Measurements from ENCODE around the gene AMBP.

The AMBP gene

GRCh38 chr9:114112778-114113584, 34.9 kb upstream of the AMBP start:
- DNase-seq, result no peak

GRCh38 chr9:114112325-114112724, 34.2 kb upstream of the AMBP start:
- no peak for DNase-seq

- DNase-seq, result no peak
Measured at GRCh38 chr9:114110180-114110579, 32.1 kb upstream of the AMBP start.

- DNase-seq, result no peak
Measured at GRCh38 chr9:114109124-114109523, 31.0 kb upstream of the AMBP start.

GRCh38 chr9:114108016-114108833, 30.1 kb upstream of the AMBP start:
- no peak for DNase-seq

- DNase-seq, result no peak
Measured at GRCh38 chr9:114107286-114108001, 29.3 kb upstream of the AMBP start.

- no peak for DNase-seq
Measured at GRCh38 chr9:114105236-114105635, 27.1 kb upstream of the AMBP start.

GRCh38 chr9:114102484-114102883, 24.4 kb upstream of the AMBP start:
- DNase-seq, result no peak

GRCh38 chr9:114100536-114100935, 22.4 kb upstream of the AMBP start:
- no peak for DNase-seq

- DNase-seq, result no peak
Measured at GRCh38 chr9:114099669-114100270, 21.7 kb upstream of the AMBP start.

- no peak for DNase-seq
Measured at GRCh38 chr9:114098936-114099668, 21.0 kb upstream of the AMBP start, which contains the start of gene KIF12. Gene KIF12, minus strand, starts transcription at chr9:114099292. Its CDS starts 16 bp downstream, at chr9:114099276.

GRCh38 chr9:114098021-114098935, 20.2 kb upstream of the AMBP start:
- no peak for DNase-seq

GRCh38 chr9:114097613-114098020, 19.5 kb upstream of the AMBP start:
- DNase-seq, result no peak

GRCh38 chr9:114096866-114097612, 18.9 kb upstream of the AMBP start:
- DNase-seq, result no peak

- no peak for DNase-seq
Measured at GRCh38 chr9:114096041-114096511, 18.0 kb upstream of the AMBP start.

GRCh38 chr9:114094971-114095370, 16.9 kb upstream of the AMBP start:
- no peak for DNase-seq

GRCh38 chr9:114093761-114094505, 15.8 kb upstream of the AMBP start:
- DNase-seq, result no peak

- DNase-seq, result no peak
Measured at GRCh38 chr9:114093031-114093471, 15.0 kb upstream of the AMBP start.

- no peak for DNase-seq
Measured at GRCh38 chr9:114092336-114092735, 14.2 kb upstream of the AMBP start.

All from NCI-H1417 treated with DMSO at 0.1 percent for 48 hours (cell line).